Natural killer cell (primary cell): ENCODE measurements around the gene AGFG1. TPM values are rescaled to one million over a fixed set of nuclear protein-coding genes. Genes with fewer than 3 reads are reported as not detected.

Experiments
- ATAC-seq, 3 donors: fragments of 150-1000 bp in 2 of 3; fragments of 200-7000 bp in 1 of 3; cut with Tn5 transposase; 1 replicate in 1 of 3; 2 replicates in 2 of 3; pipeline ENCODE4 v1.10.0; 2021; ENCODE audit warnings: mild to moderate bottlenecking in 2 of 3, moderate library complexity in 2 of 3
- DNase-seq, 2 donors: peaks; one replicate each; pipeline versions ENCODE4 v3.0.0 to v3.0.0-alpha.2; 2013 to 2021; ENCODE audit warnings: mixed read lengths in 1 of 2
- H3K27ac ChIP-seq: one replicate; pipeline ENCODE4 v1.5.1; 2013; ENCODE audit warnings: mild to moderate bottlenecking, low read length
- H3K27me3 ChIP-seq: one replicate; pipeline ENCODE4 v1.6.1; 2013; ENCODE audit warnings: low read length; ENCODE audit not compliant: control insufficient read depth, insufficient read depth
- H3K36me3 ChIP-seq: one replicate; pipeline ENCODE4 v1.6.1; 2013; ENCODE audit warnings: low read length; ENCODE audit not compliant: control insufficient read depth, insufficient read depth
- H3K4me1 ChIP-seq: one replicate; pipeline ENCODE4 v1.6.1; 2013; ENCODE audit warnings: low read length; ENCODE audit not compliant: control insufficient read depth, insufficient read depth
- H3K4me3 ChIP-seq: one replicate; pipeline ENCODE4 v1.5.1; 2013; ENCODE audit warnings: low read length
- H3K9me3 ChIP-seq: one replicate; pipeline ENCODE4 v1.6.1; 2013; ENCODE audit warnings: low read length; ENCODE audit not compliant: control insufficient read depth, insufficient read depth
- H3K27ac Mint-ChIP-seq, 2 donors: one replicate each; pipeline ENCODE4 v1.8.0; 2022; ENCODE audit warnings: mild to moderate bottlenecking in 2 of 2, mixed read lengths in 2 of 2, moderate library complexity in 1 of 2
- H3K27me3 Mint-ChIP-seq, 2 donors: one replicate each; pipeline ENCODE4 v1.8.0; 2022; ENCODE audit warnings: low read depth in 2 of 2, mixed read lengths in 2 of 2
- H3K36me3 Mint-ChIP-seq: one replicate; pipeline ENCODE4 v1.8.0; 2022; ENCODE audit warnings: mixed read lengths
- H3K4me1 Mint-ChIP-seq, 2 donors: one replicate each; pipeline ENCODE4 v1.8.0; 2022; ENCODE audit warnings: mixed read lengths in 2 of 2
- H3K4me3 Mint-ChIP-seq: one replicate; pipeline ENCODE4 v1.8.0; 2022; ENCODE audit warnings: mild to moderate bottlenecking, moderate library complexity, mixed read lengths
- H3K9me3 Mint-ChIP-seq, 2 donors: one replicate each; pipeline ENCODE4 v1.8.0; 2022; ENCODE audit warnings: mixed read lengths in 2 of 2
- CTCF ChIP-seq: fragments of 200-600 bp; IDR thresholded peaks from one replicate; pipeline ENCODE4 v1.8.0; 2022; ENCODE audit warnings: antibody characterized with exemption
- WGBS: methylation state at CpG from one replicate; pipeline ENCODE4 v1.1.7; 2013; ENCODE audit warnings: missing lambda C conversion rate; ENCODE audit not compliant: insufficient coverage; 5-methylcytosine and 5-hydroxymethylcytosine counted together
- intact Hi-C: fragments of 100-400 bp; cut with micrococcal nuclease; formaldehyde crosslinking; loops from one replicate; pipeline ENCODE4 v1.14.2; 2022
- total RNA-seq, 4 donors: library from RNA; stranded (reverse); fragments of 120-200 nt in 1 of 4; gene quantifications; one replicate each; pipeline versions ENCODE4 v1.2.3 to v1.2.4, GENCODE V29; 2013 to 2022

The AGFG1 gene
- total RNA-seq, 3 donors from 2014 or later (not counting 1 experiment from before 2014, with no cell fraction given) = 65.0 to 71.6 (median 67.3) TPM

DNA sequence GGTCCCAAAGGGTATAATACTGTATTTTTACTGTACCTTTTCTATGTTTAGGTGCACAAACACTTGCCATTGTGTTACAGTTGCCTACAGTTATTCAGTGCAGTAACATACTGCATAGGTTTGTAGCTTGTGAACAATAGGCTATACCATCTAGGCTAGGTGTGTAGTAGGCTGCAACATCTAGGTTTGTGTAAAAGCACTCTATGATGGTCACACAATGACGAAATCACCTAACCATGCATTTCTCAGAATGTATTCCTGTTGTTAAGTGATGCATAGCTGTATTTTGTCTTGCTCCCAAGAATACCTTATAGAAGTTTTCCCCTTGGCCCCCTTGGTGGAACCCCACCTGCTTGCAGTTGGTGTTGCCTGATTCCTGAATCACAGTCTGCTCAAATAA lies 29.3 kb upstream of the AGFG1 start:
- H3K4me1 Mint-ChIP-seq = no peaks in the 10 kb centered on the region
- Histone ChIP-seq H3K4me1 (no peaks in the 10 kb centered on the region), H3K27me3 (no peaks in the 10 kb centered on the region), H3K27ac (no peak overlapping the region), H3K4me3 (no peak overlapping the region), H3K9me3 (no peaks in the 10 kb centered on the region), H3K36me3 (no peaks in the 10 kb centered on the region)
- intact Hi-C loops = no loop called here
- ATAC-seq = no peak
- no peak for DNase-seq
- no peak overlapping the region for H3K4me3 Mint-ChIP-seq
- no CpG with 5 or more reads among the region's 1 CpG for WGBS
- no peak for TF ChIP-seq CTCF
- H3K9me3 Mint-ChIP-seq = no peaks in the 10 kb centered on the region
- H3K27me3 Mint-ChIP-seq = peaks cover 7 to 15% of the 10 kb centered on the region in 2 donors
- no peak overlapping the region for H3K27ac Mint-ChIP-seq
- no peaks in the 10 kb centered on the region for H3K36me3 Mint-ChIP-seq

GRCh38 chr2:227443889-227444568 lies 27.9 kb upstream of the AGFG1 start:
- H3K36me3 ChIP-seq = no peaks in the 10 kb centered on the region
- no peaks in the 10 kb centered on the region for H3K4me1 ChIP-seq
- intact Hi-C loops = no loop called here
- no peak overlapping the region for H3K27ac ChIP-seq
- no peak for TF ChIP-seq CTCF
- Mint-ChIP-seq H3K4me1 (no peaks in the 10 kb centered on the region), H3K4me3 (no peak overlapping the region), H3K36me3 (no peaks in the 10 kb centered on the region), H3K9me3 (no peaks in the 10 kb centered on the region), H3K27me3 (peaks cover 7 to 8% of the 10 kb centered on the region in 2 donors), H3K27ac (no peak overlapping the region)
- H3K9me3 ChIP-seq = no peaks in the 10 kb centered on the region
- 89% methylated on average over 11 of the region's 12 CpGs for WGBS
- H3K27me3 ChIP-seq = no peaks in the 10 kb centered on the region
- no peak overlapping the region for H3K4me3 ChIP-seq
- no peak for ATAC-seq
- DNase-seq = no peak

- no peaks in the 10 kb centered on the region for H3K9me3 ChIP-seq
- no peak overlapping the region for H3K27ac ChIP-seq
- H3K27me3 Mint-ChIP-seq = peaks cover 6 to 14% of the 10 kb centered on the region in 2 donors
- no peak overlapping the region for H3K4me3 Mint-ChIP-seq
- H3K27ac Mint-ChIP-seq = no peak overlapping the region
- no peaks in the 10 kb centered on the region for H3K36me3 ChIP-seq
- TF ChIP-seq CTCF = no peak
- no peaks in the 10 kb centered on the region for H3K9me3 Mint-ChIP-seq
- ATAC-seq (no peak), DNase-seq (no peak)
- H3K4me1 Mint-ChIP-seq = no peaks in the 10 kb centered on the region
- H3K27me3 ChIP-seq = no peaks in the 10 kb centered on the region
- 79% methylated on average over 7 of the region's 7 CpGs for WGBS
- H3K4me3 ChIP-seq = no peak overlapping the region
- intact Hi-C loops = no loop called here
- no peaks in the 10 kb centered on the region for H3K36me3 Mint-ChIP-seq
- no peaks in the 10 kb centered on the region for H3K4me1 ChIP-seq
Observed at GRCh38 chr2:227447606-227448005, 24.4 kb upstream of the AGFG1 start.

DNA sequence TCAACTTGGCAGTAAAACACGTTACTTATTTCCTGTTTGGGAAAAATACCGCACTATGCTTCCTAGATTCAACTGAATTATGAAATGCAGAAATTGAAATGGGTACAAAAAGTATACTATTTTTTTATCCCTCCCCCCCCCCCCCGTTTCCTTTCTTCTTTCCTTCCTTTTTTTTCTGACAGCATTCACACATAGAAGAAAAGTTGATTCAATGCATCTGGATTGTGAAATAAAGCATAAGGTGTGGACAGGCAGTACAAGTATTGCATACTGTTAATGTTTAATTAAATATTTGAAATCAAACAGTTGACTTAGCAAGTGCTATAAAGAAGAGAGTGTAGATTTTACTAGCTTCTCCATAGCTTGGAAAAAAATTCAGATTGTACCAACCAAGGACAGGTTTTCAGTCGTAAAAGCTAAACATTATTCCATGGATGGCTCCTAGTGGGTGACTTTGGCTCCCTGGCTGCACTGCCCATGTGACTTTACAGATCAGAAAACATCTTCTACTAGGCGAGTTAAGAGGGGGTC lies 21.6 kb upstream of the AGFG1 start:
- WGBS = 47% methylated on average over 3 of the region's 5 CpGs
- Histone ChIP-seq H3K27me3 (no peaks in the 10 kb centered on the region), H3K4me1 (no peaks in the 10 kb centered on the region), H3K27ac (no peak overlapping the region), H3K4me3 (no peak overlapping the region), H3K36me3 (no peaks in the 10 kb centered on the region), H3K9me3 (no peaks in the 10 kb centered on the region)
- intact Hi-C loops = no loop called here
- ATAC-seq (no peak), DNase-seq (no peak)
- H3K9me3 Mint-ChIP-seq = no peaks in the 10 kb centered on the region
- H3K27me3 Mint-ChIP-seq = peaks cover 0 to 9% of the 10 kb centered on the region in 2 donors
- H3K27ac Mint-ChIP-seq = no peak overlapping the region
- H3K36me3 Mint-ChIP-seq = no peaks in the 10 kb centered on the region
- H3K4me3 Mint-ChIP-seq = no peak overlapping the region
- no peak for TF ChIP-seq CTCF
- no peaks in the 10 kb centered on the region for H3K4me1 Mint-ChIP-seq
